ENCODE data around the gene CCDC127.

GRCh38 chr5:230711-231110 is 12.8 kb upstream of the CCDC127 start:
- TF ChIP-seq CTCF (IDR thresholded peaks at IDR 0.05) = no peak
- no peak for TF ChIP-seq EP300 (IDR thresholded peaks at IDR 0.05)
